ENCODE results near the gene BCAS3. TPM values are rescaled to one million over a fixed set of nuclear protein-coding genes. Genes with fewer than 3 reads are reported as not detected.
"Not testable (repeated sequence)": the region's sequence is repeated elsewhere in the genome, so short reads cannot be mapped to it uniquely, and the experiment has no call there.

BCAS3 gene
- total and polyA plus RNA-seq, 12 donors = 6.1 to 21.8 (median 17.2) TPM

DNA sequence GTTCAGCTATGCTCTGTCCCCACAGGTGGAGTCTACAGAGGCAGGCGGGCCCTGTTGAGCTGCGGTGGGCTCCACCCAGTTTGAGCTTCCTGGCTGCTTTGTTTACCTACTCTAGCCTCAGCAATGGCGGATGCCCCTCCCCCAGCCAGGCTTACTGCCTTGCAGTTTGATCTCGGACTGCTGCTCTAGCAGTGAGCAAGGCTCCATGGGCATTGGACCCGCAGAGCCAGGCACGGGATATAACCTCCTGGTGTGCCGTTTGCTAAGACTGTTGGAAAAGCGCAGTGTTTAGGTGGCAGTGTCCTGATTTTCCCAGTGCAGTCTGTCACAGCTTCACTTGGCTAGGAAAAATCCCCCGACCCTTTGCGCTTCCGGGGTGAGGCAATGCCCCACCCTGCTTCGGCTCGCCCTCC, 89.1 kb downstream of the BCAS3 start:
- no peak for DNase-seq

GRCh38 chr17:60767744-60768308, 90.2 kb downstream of the BCAS3 start:
- ATAC-seq (no peak), DNase-seq (no peak)
- WGBS, 2 donors = 89 to 98% methylated on average over 4 of the region's 4 CpGs
- no peak overlapping the region for H3K4me3 ChIP-seq
- TF ChIP-seq CTCF (IDR thresholded peaks at IDR 0.05) = no peak
- no peak overlapping the region for H3K27ac ChIP-seq
- H3K4me1 ChIP-seq = no peaks in the 10 kb centered on the region
- H3K9me3 ChIP-seq = peaks cover 0 to 13% (median 0%) of the 10 kb centered on the region in 11 donors
- intact Hi-C loops (cut with DNase I) = no loop called here
- no peaks in the 10 kb centered on the region for H3K27me3 ChIP-seq
- peaks cover 0 to 8% (median 0%) of the 10 kb centered on the region in 9 donors for H3K36me3 ChIP-seq

More for the DNA sequence above, 89.1 kb downstream of the BCAS3 start:
- no peak overlapping the region for H3K27ac ChIP-seq
- H3K4me3 ChIP-seq = no peak overlapping the region
- H3K4me1 ChIP-seq = no peaks in the 10 kb centered on the region
- H3K9me3 ChIP-seq = peaks cover 0 to 22% (median 0%) of the 10 kb centered on the region in 11 donors
- WGBS, 2 donors = 97 to 98% methylated on average over 13 of the region's 13 CpGs
- intact Hi-C loops (cut with DNase I) = no loop called here
- H3K27me3 ChIP-seq = no peaks in the 10 kb centered on the region
- peaks cover 0 to 8% (median 0%) of the 10 kb centered on the region in 9 donors for H3K36me3 ChIP-seq
- TF ChIP-seq CTCF (IDR thresholded peaks at IDR 0.05) = no peak
- no peak for ATAC-seq

DNA sequence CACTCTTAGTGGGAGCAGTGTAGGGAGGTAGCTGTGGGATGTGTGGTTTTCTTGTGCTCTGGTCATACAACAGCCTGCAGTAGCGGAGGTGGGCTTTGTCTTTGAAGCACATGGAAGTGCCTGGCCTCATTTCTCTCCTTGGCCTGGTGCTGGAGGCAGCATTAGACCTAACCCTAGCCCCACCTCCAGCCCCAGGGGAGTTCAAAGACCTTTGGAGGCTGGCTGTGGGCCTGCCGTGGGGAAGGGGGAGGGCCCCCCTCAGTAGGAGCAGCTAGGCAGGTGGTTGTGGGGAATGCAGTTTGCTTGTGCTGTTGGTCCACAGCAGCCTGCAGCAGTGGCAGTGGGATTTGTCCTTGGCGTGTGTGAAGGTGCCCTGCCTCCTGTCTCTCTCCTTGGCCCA, 91.7 kb downstream of the BCAS3 start:
- H3K4me3 ChIP-seq = no peak overlapping the region
- H3K27ac ChIP-seq = no peak overlapping the region
- no peak for TF ChIP-seq CTCF (IDR thresholded peaks at IDR 0.05)
- intact Hi-C loops (cut with DNase I) = no loop called here
- H3K27me3 ChIP-seq = no peaks in the 10 kb centered on the region
- 87 to 88% methylated on average over 3 of the region's 3 CpGs for WGBS, 2 donors
- DNase-seq (no peak), ATAC-seq (no peak)
- H3K36me3 ChIP-seq = peaks cover 0 to 8% (median 0%) of the 10 kb centered on the region in 9 donors
- no peaks in the 10 kb centered on the region for H3K4me1 ChIP-seq
- peaks cover 0 to 13% (median 0%) of the 10 kb centered on the region in 11 donors for H3K9me3 ChIP-seq

GRCh38 chr17:60770946-60771422, 93.3 kb downstream of the BCAS3 start:
- no peak for ATAC-seq
- WGBS, 2 donors = 91 to 98% methylated on average over 8 of the region's 8 CpGs

GRCh38 chr17:60771621-60772020, 94.0 kb downstream of the BCAS3 start:
- intact Hi-C loops (cut with DNase I); DNase-seq; ATAC-seq; H3K27ac ChIP-seq; H3K36me3 ChIP-seq; H3K9me3 ChIP-seq; H3K27me3 ChIP-seq; H3K4me1 ChIP-seq; H3K4me3 ChIP-seq: not testable (repeated sequence)
- WGBS, 2 donors = 77 to 89% methylated on average over 5 of the region's 5 CpGs

More at GRCh38 chr17:60770946-60771422, 93.3 kb downstream of the BCAS3 start:
- intact Hi-C loops (cut with DNase I) = no loop called here
- no peak for TF ChIP-seq CTCF (IDR thresholded peaks at IDR 0.05)
- Histone ChIP-seq H3K4me1 (no peaks in the 10 kb centered on the region), H3K36me3 (peaks cover 0 to 8% (median 0%) of the 10 kb centered on the region in 9 donors), H3K27ac (no peak overlapping the region), H3K27me3 (no peaks in the 10 kb centered on the region), H3K4me3 (no peak overlapping the region), H3K9me3 (peaks cover 0 to 10% (median 0%) of the 10 kb centered on the region in 11 donors)
- no peak for DNase-seq

Measured in heart right ventricle (tissue), 16 donors.